MV-4-11 (cell line): ENCODE data around the gene GPC5.
"Not testable (repeated sequence)": the region's sequence is repeated elsewhere in the genome, so short reads cannot be mapped to it uniquely, and the experiment has no call there.

ENCODE experiments used
- DNase-seq: peaks from one replicate; lab custom pipeline; 2025; lab: John Stamatoyannopoulos, UW

GPC5 gene

GRCh38 chr13:92179223-92179622, 780.8 kb downstream of the GPC5 start:
- no peak for DNase-seq

GRCh38 chr13:92187378-92187989, 789.1 kb downstream of the GPC5 start:
- DNase-seq: peak; percentile 20

- no peak for DNase-seq
Observed at GRCh38 chr13:92188574-92188973, 790.2 kb downstream of the GPC5 start.

GRCh38 chr13:92196591-92197256, 798.3 kb downstream of the GPC5 start:
- no peak for DNase-seq

GRCh38 chr13:92197669-92198068, 799.2 kb downstream of the GPC5 start:
- no peak for DNase-seq

- no peak for DNase-seq
Observed at GRCh38 chr13:92218615-92219014, 820.2 kb downstream of the GPC5 start.

- no peak for DNase-seq
Observed at GRCh38 chr13:92221916-92222315, 823.5 kb downstream of the GPC5 start.

- DNase-seq: peak; percentile 99
Observed at GRCh38 chr13:92224052-92224821, 825.8 kb downstream of the GPC5 start.

- DNase-seq: no peak
Observed at GRCh38 chr13:92224825-92225224, 826.4 kb downstream of the GPC5 start.

- DNase-seq: peak; percentile 85
Observed at GRCh38 chr13:92225861-92226260, 827.4 kb downstream of the GPC5 start.

- DNase-seq: no peak
Observed at GRCh38 chr13:92232871-92233270, 834.5 kb downstream of the GPC5 start.

- DNase-seq: peak; percentile 14
Observed at GRCh38 chr13:92251671-92252210, 853.3 kb downstream of the GPC5 start.

GRCh38 chr13:92255526-92255925, 857.1 kb downstream of the GPC5 start:
- DNase-seq: no peak

- no peak for DNase-seq
Observed at GRCh38 chr13:92256211-92256610, 857.8 kb downstream of the GPC5 start.

- peak; percentile 71 for DNase-seq
Observed at GRCh38 chr13:92259046-92259445, 860.6 kb downstream of the GPC5 start.

GRCh38 chr13:92259523-92259922, 861.1 kb downstream of the GPC5 start:
- no peak for DNase-seq

GRCh38 chr13:92260363-92260762, 861.9 kb downstream of the GPC5 start:
- peak; percentile 58 for DNase-seq

GRCh38 chr13:92262100-92262788, 863.8 kb downstream of the GPC5 start:
- DNase-seq: no peak

GRCh38 chr13:92265408-92265807, 867.0 kb downstream of the GPC5 start:
- DNase-seq: no peak

GRCh38 chr13:92270990-92271389, 872.6 kb downstream of the GPC5 start:
- no peak for DNase-seq

GRCh38 chr13:92272177-92272576, 873.8 kb downstream of the GPC5 start:
- DNase-seq: no peak

GRCh38 chr13:92280986-92281385, 882.6 kb downstream of the GPC5 start:
- DNase-seq: not testable (repeated sequence)
